NCI-H1105 treated with DMSO at 0.1 percent for 48 hours (cell line): ENCODE data around the gene ZNF141.
"Not testable (repeated sequence)": the region's sequence is repeated elsewhere in the genome, so short reads cannot be mapped to it uniquely, and the experiment has no call there.

ENCODE experiments used
- DNase-seq: peaks from one replicate; lab custom pipeline; 2025; lab: John Stamatoyannopoulos, UW

Gene ZNF141

GRCh38 chr4:337143-337931, at the start of gene ZNF141:
Gene ZNF141 (plus strand): TSS chr4:337814. CDS start chr4:337984, 170 bp downstream.
- peak; percentile 93 for DNase-seq

GRCh38 chr4:288891-289290, 48.7 kb upstream of the ZNF141 start:
- DNase-seq = no peak

GRCh38 chr4:294732-295131, 42.9 kb upstream of the ZNF141 start:
- no peak for DNase-seq

GRCh38 chr4:302381-302780, 35.2 kb upstream of the ZNF141 start:
- DNase-seq = no peak

GRCh38 chr4:304516-304915, 33.1 kb upstream of the ZNF141 start:
- DNase-seq = not testable (repeated sequence)

GRCh38 chr4:304969-305680, 32.5 kb upstream of the ZNF141 start, which contains the start of gene ZNF732:
Gene ZNF732 (minus strand): TSS chr4:305474. CDS start chr4:305310, 164 bp downstream.
- no peak for DNase-seq

- no peak for DNase-seq
Measured at GRCh38 chr4:306551-306961, 31.1 kb upstream of the ZNF141 start.

GRCh38 chr4:309807-310206, 27.8 kb upstream of the ZNF141 start:
- no peak for DNase-seq

- no peak for DNase-seq
Measured at GRCh38 chr4:314296-314903, 23.2 kb upstream of the ZNF141 start.

GRCh38 chr4:328729-329128, 8.9 kb upstream of the ZNF141 start:
- no peak for DNase-seq

- no peak for DNase-seq
Measured at GRCh38 chr4:335515-335914, 2.1 kb upstream of the ZNF141 start.

- DNase-seq = no peak
Measured at GRCh38 chr4:336099-336892, 1.3 kb upstream of the ZNF141 start.

GRCh38 chr4:336893-337142, 796 bp upstream of the ZNF141 start:
- no peak for DNase-seq

GRCh38 chr4:337932-338758, 531 bp downstream of the ZNF141 start:
- no peak for DNase-seq

- no peak for DNase-seq
Measured at GRCh38 chr4:338759-339097, 1.1 kb downstream of the ZNF141 start.

- DNase-seq = no peak
Measured at GRCh38 chr4:340011-340410, 2.4 kb downstream of the ZNF141 start.

- DNase-seq = no peak
Measured at GRCh38 chr4:373062-373839, 35.6 kb downstream of the ZNF141 start.

GRCh38 chr4:374298-375160, 36.9 kb downstream of the ZNF141 start:
- no peak for DNase-seq

- no peak for DNase-seq
Measured at GRCh38 chr4:384311-385010, 46.8 kb downstream of the ZNF141 start.
